ENCODE results near the gene FLVCR2. TPM values are rescaled to one million over a fixed set of nuclear protein-coding genes. Genes with fewer than 3 reads are reported as not detected.

The FLVCR2 gene
- 9.7 and 13.4 TPM in 2 replicates for total RNA-seq (2022)
- percentile 56 among the genes with signal in this experiment for Bru-seq, nascent RNA
- percentile 57 among the genes with signal in this experiment for BruChase-seq, experiment 1, labeled RNA remaining after a 2-hour chase
- BruChase-seq, experiment 2, labeled RNA remaining after a 6-hour chase, result percentile 54 among the genes with signal in this experiment
- long read RNA-seq, transcript FLVCR2-201 (10 exons, 3,632 nt), result major isoform, 13 of 20 reads
- long read RNA-seq, partial matches to known transcripts, result 0 of 20 reads
- long read RNA-seq, other reads (novel, unspliced or antisense), result 6 of 20 reads

DNA sequence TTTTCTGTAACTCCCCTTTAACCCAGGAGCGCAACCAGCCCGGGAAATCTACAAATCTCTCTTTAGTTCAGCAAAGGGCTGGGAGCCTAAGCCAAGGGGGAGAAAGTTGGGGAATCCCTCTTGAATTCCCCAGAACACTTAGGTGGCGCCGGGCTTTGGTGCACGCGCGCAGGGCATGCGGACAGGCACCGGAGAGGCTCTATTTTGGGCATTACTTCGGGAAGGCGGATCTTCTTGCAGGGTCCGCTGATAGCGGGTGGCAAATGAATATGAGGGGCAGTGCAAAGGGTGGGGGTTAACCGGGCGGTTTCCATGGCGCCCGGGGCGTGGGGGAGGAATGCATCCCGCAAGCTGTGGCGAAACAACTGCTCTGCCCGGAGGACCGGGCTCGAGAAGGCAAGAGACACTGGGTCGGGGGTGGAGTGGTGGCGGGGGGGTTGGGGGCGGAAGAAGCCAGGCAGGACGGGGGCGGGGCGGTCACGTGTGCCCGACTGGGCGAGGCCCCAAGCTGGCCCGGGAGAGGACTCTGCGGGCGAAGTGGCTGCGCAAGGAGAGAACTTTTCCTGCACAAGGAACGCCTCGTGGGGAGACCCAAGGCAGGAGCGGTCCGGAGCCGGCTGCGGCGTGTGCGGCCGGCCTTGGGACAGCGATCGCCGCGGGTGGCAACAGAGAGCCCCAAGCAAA is at the start of gene FLVCR2:
Gene FLVCR2 (plus strand): TSS at position 519 of the 684 bp plus-strand sequence. CDS start 353 bp downstream, outside the sequence.
- no peak for TF ChIP-seq CTCF (IDR thresholded peaks at IDR 0.05; ENCODE audit: insufficient read depth in 1 of 2, low read depth in 1 of 2, low read length in 1 of 2, severe bottlenecking in 1 of 2, unreplicated experiment in 1 of 2)
- ChIA-PET CTCF (interaction anchor here (0.7 to 5.1 kb wide), 17 partner anchors 10 to 404 kb away, joined by 3 to 106 read pairs (median 5); partner anchors contain the start of genes ERG28, TGFB3 and TTLL5), POLR2A (interaction anchor here (0.5 to 1.9 kb wide), 5 partner anchors 9 to 451 kb away, joined by 3 to 11 read pairs (median 3); partner anchors contain the start of genes ERG28 and TTLL5)
- BruUV-seq (replicated peaks), result no TSS peak
- Mint-ChIP-seq H3K27ac (ENCODE audit: unreplicated experiment) (peak within 1 kb of the TSS; percentile 78), H3K4me1 (ENCODE audit: low read depth, unreplicated experiment) (peaks cover 8% of the 10 kb centered on the region), H3K27me3 (ENCODE audit: insufficient read depth, unreplicated experiment) (peaks cover 4% of the 10 kb centered on the region), H3K36me3 (ENCODE audit: insufficient read depth, unreplicated experiment) (no peaks in the 10 kb centered on the region), H3K4me3 (ENCODE audit: unreplicated experiment) (no peak within 1 kb of the TSS), H3K9me3 (ENCODE audit: unreplicated experiment) (no peaks in the 10 kb centered on the region)
- no peaks in the 10 kb centered on the region for H3K36me3 ChIP-seq (ENCODE audit: control insufficient read depth, insufficient read depth, low read length)
- DNase-seq, result peak; percentile 84 to 87
- H3K9me3 ChIP-seq, result no peaks in the 10 kb centered on the region; the same call in 1 of the 2 replicates
- peak within 1 kb of the TSS; percentile 61 for H3K4me3 ChIP-seq (ENCODE audit: low read depth, low read length)
- no peaks in the 10 kb centered on the region for H3K27me3 ChIP-seq (replicated peaks; ENCODE audit: control insufficient read depth, insufficient read depth, low read length)
- peaks cover 15% of the 10 kb centered on the region for H3K4me1 ChIP-seq
- intact Hi-C loops (cut with micrococcal nuclease; ENCODE audit: unreplicated experiment), result loop anchor here (1.0 to 5.0 kb wide), 2 partner anchors 70 to 399 kb away; no protein-coding TSS in a partner anchor

- DNase-seq, result no peak
- H3K4me1 Mint-ChIP-seq (ENCODE audit: low read depth, unreplicated experiment), result peaks cover 23% of the 10 kb centered on the region
- no peak overlapping the region for H3K4me3 Mint-ChIP-seq (ENCODE audit: unreplicated experiment)
- no peak overlapping the region for H3K27ac Mint-ChIP-seq (ENCODE audit: unreplicated experiment)
- Histone ChIP-seq H3K36me3 (ENCODE audit: control insufficient read depth, insufficient read depth, low read length) (no peaks in the 10 kb centered on the region), H3K9me3 (no peaks in the 10 kb centered on the region), H3K27me3 (replicated peaks; ENCODE audit: control insufficient read depth, insufficient read depth, low read length) (no peaks in the 10 kb centered on the region), H3K4me3 (ENCODE audit: low read depth, low read length) (no peak overlapping the region), H3K4me1 (peaks cover 12% of the 10 kb centered on the region)
- CTCF ChIA-PET, result no interaction called here
- POLR2A ChIA-PET, result no interaction called here
- intact Hi-C loops (cut with micrococcal nuclease; ENCODE audit: unreplicated experiment), result no loop called here
- no peaks in the 10 kb centered on the region for H3K36me3 Mint-ChIP-seq (ENCODE audit: insufficient read depth, unreplicated experiment)
- H3K9me3 Mint-ChIP-seq (ENCODE audit: unreplicated experiment), result no peaks in the 10 kb centered on the region
- no peaks in the 10 kb centered on the region for H3K27me3 Mint-ChIP-seq (ENCODE audit: insufficient read depth, unreplicated experiment)
- BruUV-seq (replicated peaks), result no TSS peak
- no peak for TF ChIP-seq CTCF (IDR thresholded peaks at IDR 0.05; ENCODE audit: insufficient read depth in 1 of 2, low read depth in 1 of 2, low read length in 1 of 2, severe bottlenecking in 1 of 2, unreplicated experiment in 1 of 2)
Measured at GRCh38 chr14:75531256-75531655, 47.2 kb upstream of the FLVCR2 start.

GRCh38 chr14:75531660-75532317 is 46.6 kb upstream of the FLVCR2 start:
- POLR2A ChIA-PET, result no interaction called here
- no peaks in the 10 kb centered on the region for H3K36me3 Mint-ChIP-seq (ENCODE audit: insufficient read depth, unreplicated experiment)

More at GRCh38 chr14:75531660-75532317, 46.6 kb upstream of the FLVCR2 start:
- H3K27ac Mint-ChIP-seq (ENCODE audit: unreplicated experiment), result no peak overlapping the region
- H3K4me3 Mint-ChIP-seq (ENCODE audit: unreplicated experiment), result no peak overlapping the region
- no peak for DNase-seq
- no peaks in the 10 kb centered on the region for H3K9me3 Mint-ChIP-seq (ENCODE audit: unreplicated experiment)
- no peak for TF ChIP-seq CTCF (IDR thresholded peaks at IDR 0.05; ENCODE audit: insufficient read depth in 1 of 2, low read depth in 1 of 2, low read length in 1 of 2, severe bottlenecking in 1 of 2, unreplicated experiment in 1 of 2)
- no TSS peak for BruUV-seq (replicated peaks)
- Histone ChIP-seq H3K4me1 (peaks cover 13% of the 10 kb centered on the region), H3K36me3 (ENCODE audit: control insufficient read depth, insufficient read depth, low read length) (no peaks in the 10 kb centered on the region), H3K9me3 (no peaks in the 10 kb centered on the region), H3K27me3 (replicated peaks; ENCODE audit: control insufficient read depth, insufficient read depth, low read length) (no peaks in the 10 kb centered on the region), H3K4me3 (ENCODE audit: low read depth, low read length) (no peak overlapping the region)
- H3K4me1 Mint-ChIP-seq (ENCODE audit: low read depth, unreplicated experiment), result peaks cover 25% of the 10 kb centered on the region
- no peaks in the 10 kb centered on the region for H3K27me3 Mint-ChIP-seq (ENCODE audit: insufficient read depth, unreplicated experiment)
- intact Hi-C loops (cut with micrococcal nuclease; ENCODE audit: unreplicated experiment), result no loop called here
- CTCF ChIA-PET, result no interaction called here
